GM12873 (cell line): ENCODE data around the gene FAM241A.

Experiments
- TF ChIP-seq, protein P1 (sequence below): IDR thresholded peaks from 2 replicates; pipeline ENCODE4 v1.5.1; 2012; ENCODE audit warnings: low read depth, mild to moderate bottlenecking, moderate library complexity, low read length, control low read depth; ENCODE audit not compliant: insufficient read depth; ENCODE audit errors: missing control alignments

Gene FAM241A

GRCh38 chr4:112167794-112168193, 22.5 kb downstream of the FAM241A start:
- TF ChIP-seq, protein P1, sequence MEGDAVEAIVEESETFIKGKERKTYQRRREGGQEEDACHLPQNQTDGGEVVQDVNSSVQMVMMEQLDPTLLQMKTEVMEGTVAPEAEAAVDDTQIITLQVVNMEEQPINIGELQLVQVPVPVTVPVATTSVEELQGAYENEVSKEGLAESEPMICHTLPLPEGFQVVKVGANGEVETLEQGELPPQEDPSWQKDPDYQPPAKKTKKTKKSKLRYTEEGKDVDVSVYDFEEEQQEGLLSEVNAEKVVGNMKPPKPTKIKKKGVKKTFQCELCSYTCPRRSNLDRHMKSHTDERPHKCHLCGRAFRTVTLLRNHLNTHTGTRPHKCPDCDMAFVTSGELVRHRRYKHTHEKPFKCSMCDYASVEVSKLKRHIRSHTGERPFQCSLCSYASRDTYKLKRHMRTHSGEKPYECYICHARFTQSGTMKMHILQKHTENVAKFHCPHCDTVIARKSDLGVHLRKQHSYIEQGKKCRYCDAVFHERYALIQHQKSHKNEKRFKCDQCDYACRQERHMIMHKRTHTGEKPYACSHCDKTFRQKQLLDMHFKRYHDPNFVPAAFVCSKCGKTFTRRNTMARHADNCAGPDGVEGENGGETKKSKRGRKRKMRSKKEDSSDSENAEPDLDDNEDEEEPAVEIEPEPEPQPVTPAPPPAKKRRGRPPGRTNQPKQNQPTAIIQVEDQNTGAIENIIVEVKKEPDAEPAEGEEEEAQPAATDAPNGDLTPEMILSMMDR = no peak

DNA sequence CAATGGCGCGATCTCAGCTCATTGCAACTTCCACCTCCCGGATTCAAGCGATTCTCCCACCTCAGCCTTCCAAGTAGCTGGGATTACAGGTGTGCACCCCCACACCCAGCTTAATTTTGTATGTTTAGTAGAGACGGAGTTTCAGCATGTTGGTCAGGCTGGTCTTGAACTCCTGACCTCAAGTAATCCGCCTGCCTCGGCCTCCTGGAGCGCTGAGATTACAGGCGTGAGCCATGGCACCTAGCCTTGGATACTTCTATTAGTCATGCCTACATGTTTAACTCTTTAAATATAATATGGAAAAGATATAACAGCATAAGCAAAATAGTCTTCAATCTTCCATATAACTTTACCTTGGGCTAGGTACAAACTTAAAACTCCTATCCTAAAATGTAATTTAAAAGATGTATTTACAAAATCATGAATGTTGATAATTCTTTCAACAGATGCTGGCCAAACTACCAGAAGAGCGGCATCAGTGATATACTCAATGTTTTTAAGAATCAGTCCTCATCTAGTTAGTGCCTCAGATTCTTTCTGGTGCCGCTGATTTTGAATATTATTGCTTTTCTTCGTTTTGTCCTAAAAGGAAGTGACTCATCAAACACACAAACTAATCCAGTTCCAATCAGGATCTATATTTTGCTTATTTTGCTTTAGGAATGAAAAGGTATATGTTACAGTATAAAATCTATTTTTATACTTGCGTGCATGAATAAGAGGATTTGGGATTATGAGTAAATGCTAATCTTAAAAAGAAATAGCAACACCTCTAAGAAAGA, 23.7 kb downstream of the FAM241A start:
- TF ChIP-seq, protein P1 = no peak

- TF ChIP-seq, protein P1 = no peak
Observed at GRCh38 chr4:112170451-112170993, 25.3 kb downstream of the FAM241A start.

GRCh38 chr4:112172180-112172579, 26.9 kb downstream of the FAM241A start:
- TF ChIP-seq, protein P1 = no peak

GRCh38 chr4:112173593-112174558, 28.6 kb downstream of the FAM241A start:
- TF ChIP-seq, protein P1 = no peak

- TF ChIP-seq, protein P1 = no peak
Observed at GRCh38 chr4:112175840-112176239, 30.6 kb downstream of the FAM241A start.

DNA sequence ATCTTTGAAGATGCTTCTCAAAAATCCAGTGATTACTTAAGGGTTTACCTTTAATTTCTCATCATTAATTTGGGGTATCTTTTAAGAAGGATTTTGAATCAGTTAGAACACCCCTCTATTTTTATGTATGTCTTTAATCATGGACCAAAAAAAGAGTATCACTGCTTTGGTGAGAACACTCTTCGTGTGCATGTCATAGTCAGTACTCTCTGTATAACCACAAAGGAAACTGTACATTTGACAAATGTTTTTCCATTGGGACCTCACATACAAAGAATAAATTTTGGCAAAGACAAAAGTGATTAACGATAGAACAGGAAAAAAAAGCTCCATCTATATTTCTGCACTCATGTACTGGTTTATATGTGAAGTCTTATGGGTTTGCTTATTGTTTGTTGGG, 31.3 kb downstream of the FAM241A start:
- TF ChIP-seq, protein P1 = no peak
